Activated CD4-positive, alpha-beta T cell treated with anti-CD3 and anti-CD28 coated beads, Interleukin-2, amount 50 U/mL, for 48 hours (primary cell): ENCODE results near the gene ABR.

ENCODE experiments used
- DNase-seq, 2 experiments: peaks; one replicate each; pipeline ENCODE4 v3.0.0-alpha.2; 2020

The ABR gene

DNA sequence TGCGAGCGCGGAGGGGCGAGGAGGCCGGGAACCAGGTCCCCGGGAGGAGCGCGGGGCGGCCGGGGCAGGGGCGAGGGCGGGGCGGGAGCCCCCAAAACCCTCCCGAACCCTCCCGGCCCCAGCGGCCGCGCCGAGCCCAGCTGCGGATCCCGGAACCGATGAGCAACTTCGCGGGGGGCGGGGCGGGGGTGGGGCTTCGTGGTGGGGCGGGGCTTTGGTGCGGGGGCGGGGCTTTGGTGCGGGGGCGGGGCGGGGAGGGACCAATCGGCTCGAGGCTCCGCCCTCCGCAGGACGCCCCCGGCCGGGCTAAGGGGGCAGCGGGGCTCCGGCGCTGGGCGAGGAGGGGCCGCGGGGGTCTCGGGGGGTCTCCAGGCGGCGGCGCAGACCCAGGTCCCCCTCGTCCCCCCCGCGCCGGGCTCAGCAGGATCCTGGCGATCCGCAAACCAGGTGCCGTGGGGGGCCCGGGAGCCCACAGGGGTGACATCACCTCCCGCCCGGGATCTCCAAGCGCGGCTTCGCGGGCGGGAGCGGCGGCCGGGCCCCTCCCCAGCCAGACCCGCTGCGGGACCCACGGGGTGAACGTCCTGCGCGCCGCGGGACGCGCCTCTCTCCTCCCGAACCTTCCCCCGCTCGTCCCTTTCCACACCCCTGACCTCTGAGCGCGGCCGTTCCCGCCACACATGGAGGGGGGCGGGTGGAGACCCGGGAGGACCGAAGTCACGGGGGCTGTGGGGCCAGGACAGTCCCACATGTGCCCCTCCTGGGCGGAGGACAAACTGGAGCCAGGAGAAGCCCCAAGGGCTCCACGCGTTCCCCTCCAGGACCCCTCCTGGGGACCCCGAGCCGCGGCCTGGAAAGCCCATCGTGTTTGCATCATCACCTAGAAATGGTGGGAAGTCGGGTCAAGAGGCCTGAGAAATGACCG is at the start of gene ABR:
Gene ABR, minus strand, starts transcription at position 164 of the 925 bp plus-strand sequence. CDS start 254 bp downstream, outside the sequence.
- peak in 1 of 2 experiments; percentile 44 for DNase-seq

DNA sequence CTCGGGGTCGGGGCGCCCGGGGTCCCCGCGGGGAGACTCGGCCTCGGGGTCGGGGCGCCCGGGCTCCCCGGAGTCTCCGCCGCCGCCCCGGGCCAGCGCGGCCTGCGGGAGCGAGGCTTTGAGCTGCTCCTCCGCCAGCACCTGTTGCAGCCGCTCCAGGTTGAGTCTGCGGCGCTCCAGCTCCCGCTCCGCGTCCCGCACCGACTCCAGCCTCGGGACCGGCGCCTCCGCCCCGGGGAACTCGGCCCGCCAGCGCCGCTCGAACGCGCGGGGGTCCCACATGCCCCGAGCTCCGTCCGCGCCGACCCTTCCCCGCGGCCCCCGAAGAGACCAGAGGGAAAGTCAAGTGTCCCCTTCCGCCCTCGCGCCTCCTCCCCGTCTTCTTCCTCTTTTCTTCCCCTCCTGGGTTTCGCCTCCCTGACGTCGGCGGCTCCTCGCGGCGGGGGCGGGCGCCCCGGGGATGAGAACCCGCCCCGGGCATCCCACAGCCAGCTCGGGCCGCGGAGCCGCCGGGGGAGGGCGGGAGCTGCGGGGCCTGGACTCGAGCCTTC is 49.6 kb upstream of the ABR start:
- peak; percentile 33 to 52 for DNase-seq

DNA sequence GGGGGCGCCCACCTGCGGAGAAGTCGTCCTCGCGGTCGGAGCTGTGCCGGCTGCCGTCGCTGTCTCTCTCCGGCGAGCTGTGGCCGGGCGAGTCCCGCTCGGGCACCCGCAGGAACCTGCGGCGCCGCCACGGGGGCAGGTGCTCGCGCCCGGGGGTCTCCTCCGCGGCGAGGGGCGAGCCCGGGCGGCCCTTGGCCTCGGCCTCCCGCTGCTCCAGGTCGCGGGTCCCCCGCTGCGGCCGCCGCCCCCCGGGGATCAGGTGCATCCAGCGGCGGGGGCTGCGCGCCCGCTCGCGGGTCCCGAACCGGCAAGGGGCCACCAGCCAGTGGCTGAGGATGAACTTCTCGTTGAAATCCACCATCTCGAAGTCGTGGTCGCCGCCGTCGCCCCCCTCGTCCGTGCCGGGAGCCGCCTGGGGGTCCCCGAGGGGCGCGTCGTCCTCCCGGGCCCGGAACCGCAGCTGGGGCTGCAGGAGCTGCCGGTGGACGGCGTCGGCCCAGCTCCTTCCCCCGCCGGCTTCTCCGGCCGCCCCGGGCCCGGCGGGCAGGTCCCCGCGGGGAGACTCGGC is 49.1 kb upstream of the ABR start:
- no peak for DNase-seq

DNA sequence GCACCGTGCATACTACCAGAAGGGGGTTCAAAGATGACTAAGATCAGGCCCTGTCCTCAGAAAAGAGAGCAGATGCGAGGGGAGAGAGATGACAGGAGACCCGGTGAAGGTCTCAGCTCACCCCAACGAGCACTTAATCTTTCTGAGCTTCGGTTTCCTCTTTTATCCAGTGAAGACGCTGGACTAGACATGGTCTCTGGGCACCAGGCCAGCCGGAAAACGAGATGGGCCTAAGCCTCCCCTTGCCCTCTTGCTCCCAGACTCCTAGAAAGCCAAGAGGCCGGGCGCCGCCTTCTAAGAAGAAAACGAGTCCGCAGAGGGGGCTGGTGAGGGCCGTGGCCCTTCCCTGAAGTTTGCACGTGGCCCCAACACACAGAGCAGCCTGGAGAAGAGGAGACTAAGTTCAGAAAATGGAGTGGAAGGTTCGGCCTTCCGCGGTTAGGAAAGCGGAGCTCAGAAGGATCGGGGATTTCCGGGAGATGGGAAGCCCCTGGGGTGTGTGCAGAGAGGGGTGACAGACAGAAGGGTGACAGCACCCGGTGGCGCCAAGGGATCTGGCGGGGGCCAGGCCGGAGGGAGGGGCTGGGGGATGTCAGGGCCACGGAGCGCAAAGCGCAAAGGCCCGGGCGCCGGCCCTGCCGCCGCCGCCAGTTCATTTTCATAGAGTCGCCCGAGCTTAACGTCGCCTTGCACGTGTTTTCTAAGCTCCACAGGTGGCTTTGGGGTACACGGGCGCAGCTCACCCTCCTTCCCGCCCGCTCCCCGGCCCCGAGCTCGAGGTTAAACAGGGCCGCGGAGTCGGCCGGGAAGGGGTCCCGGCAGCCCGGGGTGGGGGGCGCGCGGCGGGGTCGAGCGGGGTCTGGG is 48.4 kb upstream of the ABR start:
- DNase-seq = peak in 1 of 2 experiments; percentile 18

DNA sequence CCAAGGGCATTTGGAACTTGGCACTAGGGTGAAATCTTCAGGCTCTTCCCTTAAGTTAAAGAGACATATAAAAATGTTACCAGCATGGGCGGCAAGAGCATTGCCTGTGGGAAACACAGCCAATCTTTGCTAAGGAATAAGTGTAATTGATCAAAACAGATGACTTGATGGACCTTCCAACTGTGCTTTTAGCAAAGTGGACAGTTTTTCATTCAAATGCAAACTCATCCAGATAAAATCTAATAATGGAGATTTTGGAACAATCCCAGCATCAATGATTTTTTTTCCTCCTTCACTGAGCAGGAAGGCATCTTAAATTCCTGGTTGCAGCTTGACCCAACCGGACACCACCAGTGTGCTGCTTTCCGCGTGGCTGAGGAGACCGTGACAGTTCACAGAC is 47.6 kb upstream of the ABR start:
- DNase-seq = no peak

DNA sequence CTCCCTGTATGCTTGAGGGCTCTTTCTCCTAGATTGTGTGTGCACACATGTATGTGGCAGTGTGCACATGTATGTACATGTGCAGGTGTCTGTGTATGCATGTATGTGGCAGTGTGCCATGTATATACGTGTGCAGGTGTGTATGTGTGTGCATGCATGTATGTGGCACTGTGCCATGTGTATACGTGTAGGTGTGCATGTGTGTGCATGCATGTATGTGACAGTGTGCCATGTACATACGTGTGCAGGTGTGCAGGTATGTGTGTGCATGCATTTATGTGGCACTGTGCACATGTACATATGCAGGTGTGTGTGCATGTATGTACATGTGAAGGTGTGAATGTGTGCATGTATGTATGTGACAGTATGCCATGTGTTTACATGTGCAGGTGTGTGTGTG is 46.5 kb upstream of the ABR start:
- DNase-seq = no peak

DNA sequence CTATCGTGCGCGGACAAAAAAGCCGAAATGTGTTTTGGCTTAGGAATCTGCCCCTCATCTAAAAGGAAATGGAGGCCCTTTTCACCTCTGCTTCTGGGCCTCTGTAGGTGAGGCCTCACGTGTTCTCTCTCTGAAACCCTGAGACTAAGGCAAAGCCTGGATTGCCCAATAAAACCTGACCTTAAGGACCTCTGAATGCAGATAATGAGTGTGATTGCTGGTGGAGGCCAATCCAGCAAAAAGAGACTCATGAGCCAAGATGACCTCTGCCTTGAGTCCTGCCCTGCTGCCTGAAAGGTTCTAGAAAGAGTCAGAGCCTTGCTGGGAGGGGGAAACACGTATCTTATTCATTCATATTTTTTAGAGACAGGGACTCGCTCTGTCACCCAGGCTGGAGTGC is 44.5 kb upstream of the ABR start:
- no peak for DNase-seq

DNA sequence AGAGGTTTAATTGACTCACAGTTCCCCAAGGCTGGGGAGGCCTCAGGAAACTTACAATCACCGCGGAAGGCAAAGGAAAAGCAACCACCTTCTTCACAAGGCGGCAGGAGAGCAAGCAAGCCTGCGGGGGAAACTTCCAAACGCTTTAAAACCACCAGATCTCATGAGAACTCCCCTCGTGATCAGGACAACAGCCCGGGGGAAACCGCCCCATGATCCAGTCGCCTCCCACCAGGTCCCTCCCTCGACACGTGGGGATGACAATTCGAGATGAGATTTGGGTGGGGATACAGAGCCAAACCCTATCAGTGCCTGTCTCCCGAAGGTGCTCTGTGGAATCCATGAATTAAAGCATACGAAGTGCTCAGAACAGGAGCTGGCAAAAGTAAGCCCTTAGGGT is 43.9 kb upstream of the ABR start:
- no peak for DNase-seq

DNA sequence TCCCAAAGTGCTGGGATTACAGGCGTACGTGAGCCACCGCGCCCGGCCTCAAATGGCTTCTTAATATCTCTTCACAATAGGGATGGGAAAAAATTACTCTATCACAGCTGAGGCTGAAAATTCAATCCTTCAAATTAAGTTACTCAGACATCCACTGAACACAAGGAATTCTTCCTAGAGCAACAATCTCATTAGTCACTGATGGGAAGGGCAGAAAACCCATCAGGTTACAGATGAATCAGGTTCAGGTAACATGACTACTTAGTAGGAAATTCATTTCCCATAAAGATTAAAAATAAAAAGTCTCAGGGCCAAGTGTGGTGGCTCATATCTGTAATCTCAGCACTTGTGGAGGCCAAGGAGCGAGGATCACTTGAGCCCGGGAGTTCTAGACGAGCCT is 42.5 kb upstream of the ABR start:
- DNase-seq = no peak

DNA sequence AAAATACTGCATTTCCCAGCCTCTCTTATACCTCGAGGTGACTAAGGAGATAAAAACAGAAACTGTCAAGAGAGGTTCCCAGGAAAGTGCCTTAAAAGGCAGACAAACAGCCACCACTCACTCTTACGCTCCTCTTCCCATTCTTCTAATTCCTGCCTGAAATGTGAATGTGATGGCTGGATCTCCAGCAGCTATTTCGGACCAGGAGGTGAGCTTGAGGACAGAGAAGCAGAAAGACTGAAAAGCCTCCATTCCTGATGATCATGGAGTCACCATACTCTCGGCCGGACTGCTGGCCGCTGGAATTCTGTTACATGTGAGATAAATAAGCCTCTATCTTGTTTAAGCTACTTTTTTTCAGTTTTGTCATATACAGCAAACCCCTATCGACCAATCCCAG is 41.4 kb upstream of the ABR start:
- DNase-seq = no peak

DNA sequence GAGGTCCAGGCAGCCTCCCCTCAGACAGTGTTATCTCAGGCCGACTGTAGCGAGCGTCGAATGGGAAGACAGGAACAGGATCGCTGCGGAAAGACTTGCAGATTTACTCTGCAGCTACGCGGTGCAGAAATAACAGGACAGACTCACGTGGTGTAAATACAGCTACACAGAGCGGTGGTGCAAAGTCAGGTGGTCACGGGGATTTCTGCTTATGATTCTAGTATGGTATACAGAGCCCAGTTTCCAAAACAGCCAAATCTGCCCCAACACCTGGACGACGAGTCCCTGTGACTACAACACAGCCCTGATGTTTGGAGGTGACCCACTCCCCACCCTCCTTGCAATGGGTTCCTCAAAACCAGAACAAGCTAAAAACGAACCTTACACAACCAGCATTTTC is 40.6 kb upstream of the ABR start:
- DNase-seq = no peak

DNA sequence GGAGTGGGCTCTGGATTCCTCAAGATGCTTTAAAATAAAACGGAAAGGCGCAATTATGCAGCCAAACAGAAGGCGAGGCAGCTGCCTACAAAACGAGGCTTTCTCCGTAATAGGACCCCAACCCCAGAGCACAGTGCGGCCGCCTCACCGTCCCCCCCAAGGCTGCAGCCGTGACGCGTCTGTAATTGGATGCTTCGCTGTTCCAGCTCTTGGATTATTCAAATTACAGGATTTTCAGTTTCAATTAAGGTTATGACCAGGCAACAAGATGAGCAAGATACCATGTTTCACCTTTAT is 37.3 kb upstream of the ABR start:
- no peak for DNase-seq

DNA sequence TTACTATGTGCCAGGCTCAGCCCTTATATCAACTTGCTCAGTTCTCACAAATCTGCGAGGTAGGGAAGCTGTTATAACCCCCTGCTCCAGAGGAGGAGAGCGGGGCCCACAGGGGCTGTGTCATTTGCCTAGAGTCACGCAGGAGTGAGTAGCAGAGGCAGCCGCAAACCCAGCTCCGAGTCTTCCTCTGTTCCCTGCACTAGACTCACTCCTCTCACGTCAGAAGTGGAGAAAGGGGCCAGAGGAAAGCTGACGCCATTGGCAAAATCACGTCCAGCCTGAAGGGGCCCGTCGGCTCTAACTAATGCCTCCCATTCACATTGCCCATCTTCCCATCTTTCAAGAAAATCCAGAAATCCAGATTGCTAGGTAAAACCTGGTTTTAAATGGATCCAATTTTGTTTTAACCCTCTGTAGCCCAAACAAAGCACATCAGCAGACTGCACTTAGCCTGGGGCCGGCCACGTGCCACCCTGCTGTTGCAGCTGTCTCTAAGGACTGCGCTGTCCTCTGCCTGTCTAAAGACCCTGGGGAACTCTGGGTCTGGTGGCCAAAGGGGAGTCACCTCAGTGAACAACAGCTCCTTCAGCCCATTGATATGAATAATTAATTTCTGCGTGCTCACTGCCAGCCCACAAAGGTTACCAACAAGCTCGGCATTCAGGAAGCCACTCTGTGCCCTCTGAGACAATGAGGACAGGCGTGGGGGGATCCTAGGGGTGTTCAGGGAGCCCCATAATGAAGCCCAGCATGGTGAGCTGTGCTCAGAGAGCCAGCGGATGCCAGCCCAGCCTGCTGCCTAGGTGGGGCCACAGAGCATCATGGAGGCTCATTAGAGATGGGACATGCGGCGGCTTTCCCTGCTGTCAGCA is 36.7 kb upstream of the ABR start:
- no peak for DNase-seq

DNA sequence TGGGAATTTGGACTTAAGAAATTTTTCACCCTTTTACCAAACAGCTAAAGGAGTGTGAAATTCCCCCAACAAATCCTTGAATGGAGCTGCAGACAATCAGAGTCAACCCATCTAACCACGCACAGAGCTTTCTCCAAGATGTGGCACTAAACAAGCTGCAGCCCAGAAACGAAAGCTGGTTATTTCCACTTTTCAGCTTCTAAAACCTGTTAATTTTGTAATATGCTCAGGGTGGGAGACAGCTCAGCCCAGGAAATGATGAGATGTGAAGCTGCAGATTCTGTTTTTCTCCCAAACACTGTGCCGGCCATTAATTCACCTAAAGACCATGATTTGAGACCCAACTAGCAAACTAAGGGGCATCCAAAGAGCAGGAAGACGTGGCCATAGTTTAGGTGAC is 33.2 kb upstream of the ABR start:
- no peak for DNase-seq

DNA sequence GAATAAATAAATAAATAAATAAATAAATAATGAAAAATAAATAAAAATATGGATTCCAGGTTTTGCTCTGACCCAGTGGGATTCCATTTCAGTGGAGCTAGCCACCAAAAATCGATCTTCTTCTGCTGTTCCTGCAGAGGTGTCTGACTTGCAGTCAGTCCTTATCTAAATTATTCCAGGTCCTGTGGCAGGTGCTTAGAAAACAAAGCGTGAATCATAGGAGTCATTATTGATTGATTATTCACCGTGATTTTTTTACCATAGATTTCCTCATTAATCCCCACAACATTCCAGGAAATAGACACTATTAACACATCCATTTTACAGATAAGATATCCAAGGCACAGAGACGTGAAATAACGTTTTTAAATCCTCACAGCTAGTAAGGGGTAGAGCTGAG is 31.5 kb upstream of the ABR start:
- no peak for DNase-seq

DNA sequence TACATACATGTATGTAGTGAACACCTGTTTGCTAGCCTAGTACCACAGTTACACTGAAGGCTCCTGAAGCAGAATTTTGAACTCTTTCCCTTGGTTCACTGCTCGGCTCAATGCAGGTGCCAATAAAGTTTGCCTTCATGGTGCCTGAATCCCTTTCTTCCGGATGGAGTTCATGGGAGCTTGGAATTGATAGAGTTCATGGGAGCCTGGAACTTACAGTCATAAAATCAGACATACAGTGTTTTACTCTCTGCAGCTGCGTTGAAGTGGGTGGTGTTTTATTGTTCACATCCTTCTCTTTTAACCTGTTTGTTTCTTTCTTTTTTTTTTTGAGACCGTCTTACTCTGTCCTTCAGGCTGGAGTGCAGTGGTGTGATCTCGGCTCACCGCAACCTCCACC is 29.2 kb upstream of the ABR start:
- DNase-seq = no peak

DNA sequence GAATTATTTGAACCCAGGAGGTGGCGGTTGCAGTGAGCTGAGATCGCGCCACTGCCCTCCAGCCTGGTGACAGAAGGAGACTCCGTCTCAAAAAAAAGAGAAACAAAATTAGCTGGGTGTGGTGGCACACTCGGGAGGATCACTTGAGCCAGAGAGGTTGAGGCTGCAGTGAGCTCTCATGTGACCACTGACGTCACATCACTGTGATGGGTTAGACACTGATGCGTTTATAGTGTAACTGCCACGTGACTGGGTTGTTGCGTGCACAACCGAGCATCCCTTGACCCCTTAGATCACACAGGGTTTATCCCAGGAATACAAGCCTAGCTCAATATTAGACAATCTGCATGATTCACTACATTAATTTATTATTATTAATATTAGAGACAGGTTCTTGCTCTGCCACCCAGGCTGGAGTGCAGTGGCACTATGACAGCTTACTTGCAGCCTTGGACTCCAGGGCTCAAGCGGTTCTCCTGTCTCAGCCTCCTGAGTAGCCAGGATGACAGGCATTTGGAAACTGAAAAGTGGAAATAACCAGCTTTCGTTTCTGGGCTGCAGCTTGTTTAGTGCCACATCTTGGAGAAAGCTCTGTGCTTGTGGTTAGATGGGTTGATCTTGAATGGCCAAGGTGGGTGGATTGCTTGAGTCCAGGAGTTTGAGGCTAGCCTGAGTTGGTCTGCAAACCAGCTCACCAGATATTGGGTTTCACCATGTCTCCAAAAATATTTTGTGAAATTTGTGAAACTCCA is 26.4 kb upstream of the ABR start:
- no peak for DNase-seq

DNA sequence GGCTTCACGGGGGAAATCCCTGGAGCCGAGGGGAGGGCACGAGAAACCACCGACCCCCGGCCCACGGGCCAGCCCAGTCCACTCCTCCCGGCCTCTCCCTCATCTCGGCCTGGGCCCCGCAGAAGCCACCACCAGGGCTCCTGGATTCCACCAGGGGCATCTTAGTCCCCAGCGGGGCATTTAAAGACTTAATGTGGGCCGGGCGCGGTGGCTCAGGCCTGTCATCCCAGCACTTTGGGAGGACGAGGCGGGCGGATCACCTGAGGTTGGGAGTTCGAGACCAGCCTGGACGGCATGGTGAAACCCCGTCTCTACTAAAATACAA is 24.1 kb upstream of the ABR start:
- no peak for DNase-seq

DNA sequence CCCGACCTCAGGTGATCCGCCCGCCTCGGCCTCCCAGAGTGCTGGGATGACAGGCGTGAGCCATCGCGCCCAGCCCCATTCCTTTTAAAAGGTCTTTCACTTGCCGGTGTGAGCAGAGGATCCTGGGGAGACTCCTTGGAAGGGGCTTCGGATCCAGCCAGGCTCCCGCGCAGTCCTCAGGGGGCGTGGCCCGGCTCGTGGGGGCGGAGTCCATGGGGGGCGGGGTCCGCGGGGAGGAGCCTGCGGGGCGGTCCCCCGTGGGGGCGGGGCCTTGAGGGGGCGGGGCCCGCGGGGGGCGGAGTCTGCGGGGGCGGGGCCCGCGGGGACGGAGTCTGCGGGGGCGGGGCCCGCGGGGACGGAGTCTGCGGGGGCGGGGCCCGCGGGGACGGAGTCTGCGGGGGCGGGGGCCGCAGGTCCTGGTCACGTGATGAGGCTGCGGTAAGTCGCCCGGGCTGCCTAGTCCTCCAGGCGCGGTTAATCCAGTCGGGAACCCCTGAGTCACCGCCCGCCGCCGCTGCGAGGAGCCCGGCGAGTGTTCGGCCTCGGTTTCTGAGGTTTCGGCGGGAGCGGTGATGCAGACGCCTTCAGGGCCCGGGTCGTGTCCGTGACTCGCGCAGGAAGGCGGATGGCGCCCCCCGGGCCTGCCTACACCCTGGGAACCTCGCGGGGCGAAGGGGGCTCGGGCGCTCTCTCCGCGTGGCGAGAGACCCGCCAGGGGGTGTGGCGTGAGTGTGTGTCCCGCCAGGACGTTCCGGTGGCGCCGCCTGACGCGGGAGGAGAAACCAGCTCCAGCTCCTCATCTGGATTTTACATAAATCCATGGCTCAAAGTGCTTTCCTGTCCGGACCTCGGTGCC is 23.6 kb upstream of the ABR start:
- DNase-seq = peak in 1 of 2 experiments; percentile 63

DNA sequence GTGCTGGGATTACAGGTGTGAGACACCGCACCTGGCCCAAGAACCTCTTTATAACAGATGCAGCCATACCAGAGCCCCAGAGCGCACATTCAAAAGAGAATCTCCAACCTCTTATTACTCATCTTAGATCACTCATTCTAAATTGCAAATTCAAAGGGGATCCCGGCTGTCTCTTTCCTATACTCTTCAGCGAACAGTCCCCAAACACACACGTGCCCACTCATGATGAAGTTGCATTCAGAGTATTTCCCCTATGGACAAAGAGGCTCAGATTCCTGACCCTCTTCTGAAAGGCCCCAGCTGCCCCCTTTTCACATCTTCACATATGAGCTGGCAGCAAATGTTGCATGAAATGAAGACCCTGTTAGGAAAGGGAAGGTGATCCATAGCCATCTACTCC is 22.5 kb upstream of the ABR start:
- DNase-seq = no peak
